ENCODE results near the gene ETNK2.

DNA sequence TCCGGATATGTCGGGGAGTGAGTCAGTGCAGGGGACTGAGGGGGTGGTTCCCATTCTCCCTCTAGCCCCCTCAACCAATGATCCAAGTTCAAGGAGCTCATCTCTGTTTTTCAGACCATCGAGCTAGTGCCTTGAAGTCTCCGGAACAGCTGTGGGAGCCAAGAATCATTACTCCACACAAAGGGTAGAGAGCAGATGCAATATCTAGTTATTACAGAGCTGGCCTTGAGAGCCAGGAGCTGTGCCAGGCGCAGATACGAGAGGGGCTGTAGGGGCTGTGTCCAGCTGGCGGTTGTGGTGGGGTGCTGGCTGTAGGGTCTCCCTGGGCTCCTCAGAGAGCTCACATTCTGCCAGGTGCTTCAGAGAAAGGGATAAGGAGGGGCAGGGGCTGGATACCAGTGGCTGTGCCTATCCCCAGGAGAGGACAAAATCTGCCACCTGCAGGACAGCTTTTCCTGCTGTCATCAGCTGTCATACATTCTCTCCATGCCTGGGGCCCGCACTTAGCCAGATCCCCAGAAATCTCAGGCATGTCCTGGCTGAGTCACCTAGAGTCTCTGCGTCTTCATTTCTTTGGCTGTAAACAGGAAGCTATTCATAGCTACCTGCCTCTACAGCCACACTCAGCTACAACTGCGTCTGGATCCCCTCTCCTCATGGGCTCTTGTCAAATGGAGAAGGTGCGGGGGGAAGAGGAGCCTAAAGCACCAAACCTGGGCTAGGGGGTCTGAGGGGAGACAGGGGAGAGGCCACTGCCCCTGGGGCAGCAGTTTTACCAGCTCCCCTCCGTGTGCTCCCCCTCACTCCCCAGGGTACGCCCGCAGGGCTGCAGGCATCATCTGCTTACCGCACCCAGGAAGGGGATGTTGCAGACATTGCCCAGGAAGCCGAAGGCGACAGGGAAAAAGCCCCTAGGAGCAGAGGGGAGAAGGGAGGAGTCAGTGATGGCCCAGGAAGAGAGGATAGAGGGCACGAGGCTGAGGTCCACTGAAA is 46.8 kb upstream of the ETNK2 start:
- TF ChIP-seq, protein P1, sequence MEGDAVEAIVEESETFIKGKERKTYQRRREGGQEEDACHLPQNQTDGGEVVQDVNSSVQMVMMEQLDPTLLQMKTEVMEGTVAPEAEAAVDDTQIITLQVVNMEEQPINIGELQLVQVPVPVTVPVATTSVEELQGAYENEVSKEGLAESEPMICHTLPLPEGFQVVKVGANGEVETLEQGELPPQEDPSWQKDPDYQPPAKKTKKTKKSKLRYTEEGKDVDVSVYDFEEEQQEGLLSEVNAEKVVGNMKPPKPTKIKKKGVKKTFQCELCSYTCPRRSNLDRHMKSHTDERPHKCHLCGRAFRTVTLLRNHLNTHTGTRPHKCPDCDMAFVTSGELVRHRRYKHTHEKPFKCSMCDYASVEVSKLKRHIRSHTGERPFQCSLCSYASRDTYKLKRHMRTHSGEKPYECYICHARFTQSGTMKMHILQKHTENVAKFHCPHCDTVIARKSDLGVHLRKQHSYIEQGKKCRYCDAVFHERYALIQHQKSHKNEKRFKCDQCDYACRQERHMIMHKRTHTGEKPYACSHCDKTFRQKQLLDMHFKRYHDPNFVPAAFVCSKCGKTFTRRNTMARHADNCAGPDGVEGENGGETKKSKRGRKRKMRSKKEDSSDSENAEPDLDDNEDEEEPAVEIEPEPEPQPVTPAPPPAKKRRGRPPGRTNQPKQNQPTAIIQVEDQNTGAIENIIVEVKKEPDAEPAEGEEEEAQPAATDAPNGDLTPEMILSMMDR (IDR thresholded peaks at IDR 0.05; ENCODE audit: poor library complexity): peak; percentile 33
- TF ChIP-seq EZH2 (IDR thresholded peaks at IDR 0.05; ENCODE audit: borderline replicate concordance): no peak
